T-helper 2 cell treated with Interferon-gamma antibody and Interleukin-4, amounts not matched to agents 100 ng/mL and 5 ng/mL, for 36 hours (primary cell): Measurements from ENCODE around the gene MDGA2. TPM values are rescaled to one million over a fixed set of nuclear protein-coding genes. Genes with fewer than 3 reads are reported as not detected.

ENCODE experiments used
- intact Hi-C: fragments of 100-400 bp; cut with micrococcal nuclease; formaldehyde crosslinking; loops from one replicate; pipeline ENCODE4 v1.15.1; 2023
- total RNA-seq: library from RNA; stranded (reverse); gene quantifications from 2 replicates; pipeline ENCODE4 v1.2.3, GENCODE V29; 2022

MDGA2 gene
- total RNA-seq, 1 donor from 2014 or later, result not detected

DNA sequence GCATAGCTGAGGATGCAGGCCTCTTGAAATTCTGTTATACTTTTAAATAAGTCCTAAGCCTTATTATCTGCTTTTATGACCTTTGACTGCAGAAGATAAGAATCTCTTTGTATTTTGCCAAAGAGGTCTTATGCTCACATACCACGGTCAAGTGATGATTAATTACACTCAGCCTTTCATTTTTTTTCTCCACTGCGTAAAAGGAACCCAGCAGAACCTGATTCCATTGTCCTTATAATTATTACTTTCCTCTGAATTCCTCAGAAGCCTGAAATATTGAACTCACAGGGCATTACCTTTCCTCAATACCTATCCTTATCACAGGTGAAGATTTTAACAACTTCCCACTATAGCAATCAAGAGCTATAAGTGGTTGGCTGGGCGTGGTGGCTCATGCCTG, 525.1 kb downstream of the MDGA2 start:
- intact Hi-C loops, result no loop called here

GRCh38 chr14:47149326-47149725, 526.1 kb downstream of the MDGA2 start:
- intact Hi-C loops, result no loop called here

DNA sequence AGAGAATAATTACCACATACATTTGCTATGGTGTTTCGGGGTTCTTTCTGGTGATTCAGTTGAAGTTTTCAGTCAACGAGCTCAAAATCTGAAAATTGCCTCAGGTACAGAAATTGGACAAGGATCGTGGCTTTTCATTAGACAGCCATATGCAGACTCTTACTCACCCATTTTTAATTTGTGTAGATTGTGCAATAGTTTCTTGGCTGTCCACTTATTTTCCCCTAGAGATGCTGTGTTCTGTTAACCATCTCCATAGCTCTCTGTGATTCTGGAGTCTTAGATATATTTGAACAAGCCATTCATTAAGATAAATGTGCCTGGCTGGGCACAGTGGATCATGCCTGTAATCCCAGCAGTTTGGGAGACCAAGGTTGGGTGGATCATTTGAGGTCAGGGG, 526.7 kb downstream of the MDGA2 start:
- intact Hi-C loops, result no loop called here

- intact Hi-C loops, result no loop called here
Observed at GRCh38 chr14:47120645-47121044, 554.8 kb downstream of the MDGA2 start.

- intact Hi-C loops, result no loop called here
Observed at GRCh38 chr14:47103771-47104170, 571.6 kb downstream of the MDGA2 start.

DNA sequence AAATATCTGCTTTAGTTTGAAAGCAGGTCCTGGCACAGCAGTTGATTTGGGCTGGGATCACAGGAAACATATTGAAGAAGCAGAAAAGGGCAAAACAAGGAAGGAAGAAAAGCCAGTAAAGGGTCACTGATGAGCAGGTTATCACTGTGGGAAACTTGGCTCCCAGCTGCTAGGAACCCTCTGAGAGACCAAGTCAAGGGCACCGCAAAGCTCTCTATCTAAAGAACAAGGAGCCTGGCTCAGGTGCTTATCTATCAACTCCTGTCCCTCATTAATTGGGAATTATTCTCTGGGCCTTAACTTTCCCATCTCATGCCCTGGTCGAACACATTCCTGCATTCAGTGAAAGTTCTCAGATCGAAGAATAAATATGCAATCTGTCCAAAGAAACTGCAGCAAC, 572.9 kb downstream of the MDGA2 start:
- intact Hi-C loops, result no loop called here

DNA sequence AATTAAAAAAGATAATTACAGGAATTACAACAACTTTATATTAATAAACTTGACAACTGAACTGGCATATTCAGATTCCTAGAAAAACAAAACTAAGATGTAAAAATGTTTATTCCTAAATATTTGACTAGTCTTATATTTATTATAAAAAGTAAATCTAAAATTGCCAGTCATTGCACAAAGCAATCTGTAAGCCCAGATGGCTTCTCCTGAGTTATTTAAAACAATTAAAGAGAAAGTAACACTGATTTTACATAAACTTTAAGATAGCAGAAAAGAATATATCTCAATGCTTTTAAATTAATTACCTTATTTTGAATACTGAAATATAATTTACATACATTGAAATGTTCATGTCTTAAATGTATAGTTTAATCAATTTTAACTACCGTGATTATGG, 589.7 kb downstream of the MDGA2 start:
- intact Hi-C loops, result no loop called here

DNA sequence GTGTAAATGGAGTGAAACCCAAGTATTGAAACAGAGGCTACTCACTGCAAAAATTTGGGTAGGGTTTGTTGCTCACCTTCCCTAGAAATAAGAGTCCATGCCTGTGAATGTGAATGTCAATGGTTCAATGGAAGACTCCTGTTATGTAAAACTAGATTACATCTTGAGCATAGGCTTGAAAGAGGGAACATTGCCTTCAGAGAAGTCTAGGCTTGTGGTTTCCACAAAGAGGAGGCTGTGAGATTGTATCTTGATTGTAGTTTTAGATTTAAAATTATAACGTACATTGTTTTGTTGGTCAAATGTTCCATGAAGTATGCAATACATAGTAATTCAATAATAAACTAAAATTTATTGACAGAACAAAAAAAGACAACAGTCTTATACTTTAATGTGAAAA, 610.1 kb downstream of the MDGA2 start:
- intact Hi-C loops, result no loop called here

DNA sequence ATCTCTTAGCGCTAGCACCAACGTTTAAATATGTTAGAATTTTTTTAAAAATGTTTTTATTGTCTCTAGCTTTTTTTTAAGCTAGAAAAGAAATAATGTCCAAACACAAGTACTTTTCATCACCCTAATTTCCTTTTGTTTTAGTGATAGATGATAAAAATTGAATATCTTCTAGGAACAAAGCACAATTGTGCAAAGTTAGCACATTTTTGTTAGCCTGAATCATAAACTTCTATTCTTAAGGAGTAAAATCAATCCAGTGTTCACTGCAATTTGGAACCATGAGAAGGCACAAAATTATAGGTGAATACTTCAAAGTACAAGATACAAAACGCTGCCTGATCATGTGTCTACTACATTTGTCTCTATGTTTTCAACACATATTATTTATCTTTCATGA, 615.4 kb downstream of the MDGA2 start:
- intact Hi-C loops, result no loop called here

- intact Hi-C loops, result no loop called here
Observed at GRCh38 chr14:47057364-47057763, 618.0 kb downstream of the MDGA2 start.

GRCh38 chr14:47044841-47045240, 630.6 kb downstream of the MDGA2 start:
- intact Hi-C loops, result no loop called here

- intact Hi-C loops, result no loop called here
Observed at GRCh38 chr14:47040550-47040949, 634.9 kb downstream of the MDGA2 start.

DNA sequence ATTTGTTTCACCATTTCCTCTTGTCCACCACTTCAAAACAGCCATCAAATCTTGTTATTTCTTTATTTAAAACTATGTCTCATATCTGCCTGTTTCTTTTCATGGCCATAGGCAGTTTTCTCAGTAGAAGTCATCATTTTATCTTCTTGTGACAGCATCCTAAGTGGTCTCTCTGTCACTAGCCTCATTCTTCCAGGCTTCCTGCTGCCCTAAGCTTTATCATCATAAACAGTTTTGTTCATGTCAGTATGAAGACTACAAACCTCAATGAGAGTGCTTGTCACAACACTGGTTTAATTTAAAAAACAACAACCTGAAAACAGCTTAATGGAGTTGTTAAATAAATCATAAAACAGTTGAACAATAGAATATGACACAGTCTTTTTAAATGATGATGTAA, 636.1 kb downstream of the MDGA2 start:
- intact Hi-C loops, result no loop called here

DNA sequence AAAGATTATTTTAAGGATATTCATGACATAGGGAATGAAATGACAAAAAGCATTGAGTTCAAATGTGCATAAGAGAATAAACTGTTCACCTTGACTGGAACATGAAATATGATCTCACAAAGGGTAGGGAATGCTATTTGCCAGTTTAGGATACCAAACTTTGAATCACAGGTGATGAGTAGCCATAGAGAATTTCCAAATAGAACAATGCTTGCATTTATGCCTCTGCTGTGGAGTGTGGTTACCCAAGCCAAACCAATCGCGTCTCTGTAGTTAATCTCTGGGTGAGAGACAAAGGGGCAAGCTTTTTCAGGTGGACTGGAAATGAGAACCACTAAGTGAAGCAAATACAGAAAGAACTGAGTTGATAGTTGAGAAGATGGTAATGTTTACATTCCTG, 652.7 kb downstream of the MDGA2 start:
- intact Hi-C loops, result no loop called here

- intact Hi-C loops, result no loop called here
Observed at GRCh38 chr14:47020500-47020899, 654.9 kb downstream of the MDGA2 start.

DNA sequence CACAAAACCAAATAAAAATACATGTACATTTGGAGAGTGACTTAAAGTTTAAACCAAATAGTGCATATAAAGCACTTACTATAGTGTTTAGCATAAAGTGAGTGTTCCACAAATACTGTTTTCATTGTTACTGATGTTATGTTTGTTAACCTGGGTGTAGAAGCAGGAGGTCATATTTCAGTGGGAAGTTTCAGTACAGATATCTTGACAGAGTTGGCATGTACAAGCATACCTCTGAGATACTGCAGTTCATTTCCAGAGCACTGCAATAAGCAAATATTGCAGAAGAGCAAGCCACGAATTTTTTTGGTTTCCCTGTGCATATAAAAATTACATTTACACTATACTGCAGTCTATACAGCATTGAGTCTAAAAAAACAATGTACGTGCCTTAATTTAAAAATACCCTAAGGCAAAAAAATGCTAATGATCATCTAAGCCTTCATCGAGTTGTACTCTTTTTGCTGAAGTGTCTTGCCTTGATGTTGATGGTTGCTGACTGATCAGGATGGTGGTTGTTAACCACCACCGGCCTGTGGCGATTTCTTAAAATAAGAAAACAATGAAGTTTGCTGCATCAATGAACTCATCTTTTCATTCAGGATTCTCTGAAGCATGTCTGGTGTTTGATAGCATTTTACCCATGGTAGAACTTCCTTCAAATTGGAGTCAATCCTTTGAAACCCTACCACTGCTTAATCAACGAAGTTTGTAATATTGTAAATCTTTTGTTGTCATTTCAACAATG, 662.7 kb downstream of the MDGA2 start:
- intact Hi-C loops, result no loop called here

DNA sequence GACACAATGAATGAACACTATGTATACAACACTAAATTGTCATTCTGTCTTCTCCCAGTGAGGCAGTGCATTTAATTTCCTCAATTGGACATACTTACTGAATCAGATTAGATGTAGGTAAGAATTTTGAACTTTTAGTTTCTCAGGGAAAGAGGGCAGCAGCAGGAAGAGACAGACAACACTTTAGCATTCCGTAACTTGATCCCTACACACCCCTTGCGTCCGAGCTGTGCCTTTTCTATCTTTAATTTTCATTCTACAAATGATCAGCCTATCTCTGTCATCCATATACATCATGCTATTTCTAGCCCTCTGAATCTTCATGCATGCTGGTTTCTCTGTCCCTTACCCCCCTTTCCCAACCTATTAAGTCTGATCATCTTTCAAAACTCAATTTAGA, 665.8 kb downstream of the MDGA2 start:
- intact Hi-C loops, result no loop called here

DNA sequence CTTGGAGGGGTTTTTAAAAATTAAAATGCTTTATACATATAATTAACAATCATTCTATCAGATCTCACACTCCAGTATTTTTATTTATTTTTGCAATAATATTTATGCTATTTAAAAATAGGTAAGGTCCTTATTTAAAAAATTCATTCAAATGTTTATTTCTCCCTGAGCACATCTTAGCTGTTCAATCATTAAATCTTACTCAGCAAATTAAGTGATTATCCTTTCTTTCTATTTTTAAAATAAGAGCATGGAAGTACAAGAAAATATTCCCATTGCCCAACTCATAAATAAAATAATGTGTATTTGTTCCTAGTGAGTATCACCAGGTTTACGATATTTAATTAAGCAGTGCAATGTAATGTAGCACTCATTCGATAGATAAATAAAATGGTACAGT, 666.7 kb downstream of the MDGA2 start:
- intact Hi-C loops, result no loop called here

GRCh38 chr14:46999661-47000060, 675.7 kb downstream of the MDGA2 start:
- intact Hi-C loops, result no loop called here

- intact Hi-C loops, result no loop called here
Observed at GRCh38 chr14:46989566-46989965, 685.8 kb downstream of the MDGA2 start.

DNA sequence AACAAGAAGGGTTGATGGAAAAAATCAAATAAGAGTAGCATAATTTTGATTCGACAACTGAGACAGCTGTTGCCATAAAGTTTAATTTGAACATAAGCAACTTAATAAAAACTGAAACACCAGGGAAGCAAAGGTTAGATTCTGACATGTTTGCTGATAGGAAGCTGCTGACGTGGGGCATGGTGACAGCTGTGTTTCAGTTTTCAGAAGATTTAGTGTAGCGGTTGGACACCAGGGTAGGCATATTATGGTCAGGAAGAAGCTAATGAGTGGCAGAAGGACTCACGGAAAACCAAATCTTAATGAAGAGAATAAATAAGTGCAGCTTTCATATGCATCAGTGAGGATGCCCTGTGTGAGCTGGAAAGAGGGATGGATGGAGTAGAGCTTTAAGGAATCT, 687.1 kb downstream of the MDGA2 start:
- intact Hi-C loops, result no loop called here

DNA sequence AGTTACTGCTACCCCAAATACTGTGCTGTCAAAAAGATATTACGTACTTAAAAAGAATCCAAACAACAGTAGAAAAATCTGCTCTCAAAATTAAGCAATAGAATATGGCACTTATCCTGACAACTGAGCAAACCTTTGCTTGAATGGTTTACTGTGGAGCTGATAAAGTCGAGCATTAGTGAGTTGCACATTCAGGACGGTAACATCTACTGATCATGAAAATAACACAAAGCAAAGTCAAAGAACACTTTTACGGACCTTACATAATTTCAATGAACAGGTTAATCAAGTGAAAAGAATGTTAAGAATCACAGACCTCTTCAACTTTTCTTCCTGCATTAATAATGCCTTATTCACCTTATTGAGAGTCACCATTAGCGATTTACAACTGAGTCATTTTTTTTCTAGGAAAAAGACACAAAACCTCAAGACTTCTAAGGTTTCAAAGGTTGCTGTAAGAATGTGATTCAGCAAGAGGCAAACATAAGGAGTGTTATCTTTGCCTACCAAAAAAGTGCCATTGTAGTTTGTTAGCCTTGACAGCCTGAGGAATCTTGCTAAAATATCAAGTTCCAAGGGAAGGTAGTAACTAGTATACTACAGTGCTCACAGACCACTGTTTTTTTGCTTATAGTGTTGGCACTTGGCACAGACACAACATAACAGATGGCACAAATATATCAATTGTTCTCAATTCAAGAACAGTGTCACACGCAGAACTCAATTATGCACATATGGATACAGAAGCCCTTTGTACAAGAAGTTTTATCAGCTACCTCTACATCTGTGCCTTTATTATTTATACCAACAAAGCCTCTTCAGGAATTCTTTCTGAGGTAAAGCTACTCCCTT, 689.6 kb downstream of the MDGA2 start:
- intact Hi-C loops, result no loop called here

- intact Hi-C loops, result no loop called here
Observed at GRCh38 chr14:46973295-46973694, 702.1 kb downstream of the MDGA2 start.
